HepG2 (cell line): Measurements from ENCODE around the gene TMEFF1. TPM values are rescaled to one million over a fixed set of nuclear protein-coding genes. Genes with fewer than 3 reads are reported as not detected.

Experiments used
- ATAC-seq: fragments of 200-7000 bp; cut with Tn5 transposase; 3 replicates; pipeline ENCODE4 v1.9.1; 2020; ENCODE audit warnings: mild to moderate bottlenecking, moderate library complexity
- BruUV-seq: library from RNA; stranded (reverse); fragments of 400-500 nt; replicated peaks from 2 replicates; lab custom pipeline; 2021; lab: Mats Ljungman, UMichigan
- CTCF ChIA-PET: fragments of 300-600 bp; formaldehyde crosslinking; extraction: SDS; loops from one replicate; lab custom pipeline; 2021; ENCODE audit warnings: low total read pairs, inconsistent platforms, low intra/inter-chr PET ratio; lab: Yijun Ruan, JAX
- POLR2A ChIA-PET: fragments of 350-600 bp; sonication (Branson Sonifier 250); formaldehyde crosslinking; loops from one replicate; lab custom pipeline; 2020; ENCODE audit warnings: antibody characterized with exemption, inconsistent platforms; lab: Yijun Ruan, JAX
- DNase-seq: peaks from one replicate; pipeline ENCODE4 v3.0.0-alpha.2; 2015; ENCODE audit warnings: low spot score
- FAIRE-seq: peaks from 3 replicates; lab custom pipeline; 2011; peaks lifted over from hg19 to GRCh38; lab: Jason Lieb, UNC
- H2AFZ ChIP-seq: one replicate; pipeline ENCODE4 v1.6.1; 2011; ENCODE audit warnings: low read length, inconsistent platforms
- H3K27ac ChIP-seq: fragments of 300-600 bp; 3 replicates; pipeline ENCODE4 v1.8.0; 2011; ENCODE audit warnings: mixed run types, mild to moderate bottlenecking, mixed read lengths, low read length, inconsistent platforms; ENCODE audit not compliant: insufficient read depth; ENCODE audit errors: extremely low read length
- H3K27me3 ChIP-seq, 2 experiments: fragments of 200-600 bp in 1 of 2; 2 replicates in 1 of 2; 3 replicates in 1 of 2; pipeline versions ENCODE4 v1.6.0 to v1.8.0; 2011; ENCODE audit warnings: low read length in 2 of 2, mild to moderate bottlenecking in 2 of 2, moderate library complexity in 2 of 2, inconsistent platforms in 1 of 2; ENCODE audit not compliant: insufficient read depth in 2 of 2, control insufficient read depth in 1 of 2
- H3K36me3 ChIP-seq, 2 experiments: fragments of 200-600 bp in 1 of 2; replicated peaks in 1 of 2; 2 replicates in 1 of 2; 3 replicates in 1 of 2; pipeline versions ENCODE4 v1.5.1 to v1.8.0; 2011; ENCODE audit warnings: low read length in 2 of 2, inconsistent platforms in 1 of 2; ENCODE audit not compliant: insufficient read depth in 2 of 2, control insufficient read depth in 1 of 2
- H3K4me1 ChIP-seq: 2 replicates; pipeline ENCODE4 v1.5.1; 2012; ENCODE audit warnings: low read length, inconsistent platforms; ENCODE audit not compliant: insufficient read depth
- H3K4me2 ChIP-seq: 2 replicates; pipeline ENCODE4 v1.6.0; 2011; ENCODE audit warnings: low read depth, low read length, inconsistent platforms
- H3K4me3 ChIP-seq, 3 experiments: fragments of 200-600 bp in 1 of 3; sonication (generic), shearing (Covaris generic) in 1 of 3; replicated peaks in 1 of 3; 2 replicates each; pipeline ENCODE4 v1.5.1; 2011 to 2016; ENCODE audit warnings: low read length in 3 of 3, inconsistent platforms in 2 of 3, low read depth in 2 of 3, mild to moderate bottlenecking in 2 of 3, control low read depth in 1 of 3, mixed read lengths in 1 of 3; ENCODE audit not compliant: insufficient read depth in 1 of 3
- H3K79me2 ChIP-seq: one replicate; pipeline ENCODE4 v1.6.1; 2011; ENCODE audit warnings: low read length, inconsistent platforms; ENCODE audit not compliant: insufficient read depth
- H3K9ac ChIP-seq: 2 replicates; pipeline ENCODE4 v1.6.0; 2011; ENCODE audit warnings: mild to moderate bottlenecking, low read depth, low read length, inconsistent platforms; ENCODE audit not compliant: insufficient read depth
- H3K9me3 ChIP-seq: 2 replicates; pipeline ENCODE4 v1.5.1; 2012; ENCODE audit warnings: mild to moderate bottlenecking, low read length
- H4K20me1 ChIP-seq: 2 replicates; pipeline ENCODE4 v1.6.0; 2011; ENCODE audit warnings: inconsistent platforms, mild to moderate bottlenecking, low read length, moderate library complexity; ENCODE audit not compliant: insufficient read depth
- CEBPB ChIP-seq: IDR thresholded peaks from 2 replicates; pipeline ENCODE4 v1.6.1; 2011; ENCODE audit warnings: low read depth, low read length, improper control_type of control experiment, borderline replicate concordance
- CEBPG ChIP-seq: IDR thresholded peaks from 2 replicates; pipeline ENCODE4 v1.6.1; 2016
- CREB1 ChIP-seq, 2 experiments: fragments of 450-650 bp in 1 of 2; IDR thresholded peaks; 2 replicates each; pipeline ENCODE4 v1.6.1; 2016 to 2017; ENCODE audit warnings: control low read depth in 1 of 2, mild to moderate bottlenecking in 1 of 2, missing compliant biosample characterization in 1 of 2, missing genetic modification characterization in 1 of 2
- GATAD2A ChIP-seq: IDR thresholded peaks from 2 replicates; pipeline ENCODE4 v1.6.1; 2016
- HNRNPL ChIP-seq: fragments of 200-400 bp; formaldehyde crosslinking; IDR thresholded peaks from 2 replicates; pipeline ENCODE4 v1.6.1; 2017; ENCODE audit warnings: mild to moderate bottlenecking, low read depth, low read length
- MIER2 ChIP-seq: IDR thresholded peaks from 2 replicates; pipeline ENCODE4 v1.6.1; 2016; ENCODE audit warnings: missing biosample characterization, missing genetic modification reagents
- MIER3 ChIP-seq: IDR thresholded peaks from 2 replicates; pipeline ENCODE4 v1.6.1; 2016; ENCODE audit warnings: missing compliant biosample characterization, borderline replicate concordance
- NAIF1 ChIP-seq: sonication (generic); formaldehyde crosslinking; IDR thresholded peaks from 2 replicates; pipeline ENCODE4 v1.5.0; 2020; ENCODE audit warnings: mild to moderate bottlenecking, missing genetic modification reagents, borderline replicate concordance
- NFIC ChIP-seq: IDR thresholded peaks from 2 replicates; pipeline ENCODE4 v1.6.1; 2012; ENCODE audit warnings: mild to moderate bottlenecking, low read length, inconsistent platforms
- NFKBIZ ChIP-seq: IDR thresholded peaks from 2 replicates; pipeline ENCODE4 v1.6.1; 2018; ENCODE audit warnings: missing genetic modification reagents, missing compliant biosample characterization
- RAD21 ChIP-seq: fragments of 450-650 bp; formaldehyde crosslinking; IDR thresholded peaks from 2 replicates; pipeline ENCODE4 v1.5.0; 2020; ENCODE audit warnings: mild to moderate bottlenecking
- SMC3 ChIP-seq: IDR thresholded peaks from 2 replicates; pipeline ENCODE4 v1.6.1; 2011; ENCODE audit warnings: low read length, improper control_type of control experiment
- SNRNP70 ChIP-seq: fragments of 200-400 bp; formaldehyde crosslinking; IDR thresholded peaks from 2 replicates; pipeline ENCODE4 v1.6.1; 2017; ENCODE audit warnings: mild to moderate bottlenecking, low read depth, low read length, moderate library complexity
- STAG1 ChIP-seq: sonication (generic); formaldehyde crosslinking; IDR thresholded peaks from 2 replicates; pipeline ENCODE4 v1.4.0; 2020; ENCODE audit warnings: missing genetic modification reagents
- TEAD3 ChIP-seq: optimal IDR thresholded peaks from 2 replicates; pipeline ENCODE3; 2016; ENCODE audit warnings: borderline replicate concordance
- TOPORS ChIP-seq: sonication (generic); formaldehyde crosslinking; IDR thresholded peaks from 2 replicates; pipeline ENCODE4 v1.8.0; 2023; ENCODE audit warnings: mild to moderate bottlenecking, missing genetic modification reagents
- ZNF253 ChIP-seq: sonication (generic); formaldehyde crosslinking; IDR thresholded peaks from 2 replicates; pipeline ENCODE4 v1.8.0; 2022; ENCODE audit warnings: mild to moderate bottlenecking, missing genetic modification reagents, borderline replicate concordance
- ZNF292 ChIP-seq: sonication (generic); formaldehyde crosslinking; IDR thresholded peaks from 2 replicates; pipeline ENCODE4 v1.8.1; 2022; ENCODE audit warnings: mild to moderate bottlenecking, low read depth, missing genetic modification reagents, borderline replicate concordance
- ZNF569 ChIP-seq: sonication (generic); formaldehyde crosslinking; IDR thresholded peaks from 2 replicates; pipeline ENCODE4 v1.5.0; 2020; ENCODE audit warnings: mild to moderate bottlenecking, missing genetic modification reagents, moderate library complexity, borderline replicate concordance
- WGBS: methylation state at CpG from one replicate; pipeline ENCODE4 v1.1.6; 2017; ENCODE audit warnings: low lambda C conversion rate; 5-methylcytosine and 5-hydroxymethylcytosine counted together
- in situ Hi-C: cut with HindIII; loops from 2 replicates; pipeline ENCODE4 v1.10.0; 2017; ENCODE audit warnings: low pct_unique_long_range_greater_than_20kb; ENCODE audit not compliant: extremely low pct_ligation_motif_present
- intact Hi-C: fragments of 100-400 bp; cut with micrococcal nuclease; formaldehyde crosslinking; loops from one replicate; pipeline ENCODE4 v1.10.0; 2022; ENCODE audit not compliant: unreplicated experiment
- polyA plus RNA-seq, 8 experiments: library from polyadenylated mRNA; depleted of rRNA in 3 of 8; stranded (reverse) in 7 of 8; unstranded in 1 of 8; fragments of >200 nt; fragmentation: Illumina TruSeq in 4 of 8; extraction: Trizol in 4 of 8; gene quantifications; 2 replicates each; pipeline versions ENCODE4 v1.2.1 to v1.2.3, GENCODE V29; 2011 to 2016; ENCODE audit warnings: low read depth in 4 of 8, missing spikeins in 1 of 8, mixed read lengths in 1 of 8; ENCODE audit not compliant: insufficient read depth in 1 of 8
- total RNA-seq, 5 experiments: library from RNA; depleted of rRNA; stranded (reverse); fragments of >200 nt; fragmentation: Illumina TruSeq; extraction: Trizol; gene quantifications; 2 replicates each; pipeline ENCODE4 v1.2.3, GENCODE V29; 2016; ENCODE audit warnings: low read depth in 1 of 5
- TF ChIP-seq, protein P1 (sequence below): sonication (generic); formaldehyde crosslinking; IDR thresholded peaks from 2 replicates; pipeline ENCODE4 v1.5.1; 2020; ENCODE audit warnings: mild to moderate bottlenecking, missing genetic modification reagents
- TF ChIP-seq, protein P2 (sequence below): sonication (generic); formaldehyde crosslinking; IDR thresholded peaks from 2 replicates; pipeline ENCODE4 v1.8.0; 2022; ENCODE audit warnings: mild to moderate bottlenecking, missing genetic modification reagents, moderate library complexity

Gene TMEFF1
- total and polyA plus RNA-seq, 2 of the 13 experiments (the other 11 are each of a cell fraction or from before 2014, with no cell fraction given) = 0.87 to 1.9 TPM

DNA sequence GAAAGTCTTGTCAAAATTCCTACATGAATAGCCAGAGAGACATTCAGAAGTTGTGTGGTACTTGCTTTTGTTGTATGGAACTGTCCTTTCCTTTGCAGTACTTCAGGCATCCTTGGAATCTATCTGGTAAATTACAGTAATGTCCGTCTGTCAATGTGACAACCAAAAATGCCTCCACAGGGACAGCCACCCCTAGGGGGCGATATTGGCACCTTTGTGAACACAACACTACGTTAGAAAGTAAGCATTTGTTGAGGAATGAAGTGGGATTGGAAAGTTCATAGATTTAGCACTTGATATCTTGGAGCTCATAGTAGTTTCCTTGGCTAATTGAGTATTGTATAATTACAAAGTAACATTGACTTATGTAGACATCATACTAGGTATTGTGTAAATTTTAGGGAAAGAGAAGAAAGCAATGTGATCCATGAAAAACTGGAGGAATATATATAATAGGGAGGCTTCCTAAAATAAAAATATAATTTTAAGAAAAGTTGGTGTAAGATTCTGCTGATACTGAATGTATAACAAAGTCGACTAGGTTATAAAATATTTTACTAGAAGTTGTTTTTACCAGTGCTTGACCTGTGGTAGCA lies 32.7 kb downstream of the TMEFF1 start:
- H3K4me1 ChIP-seq = no peaks in the 10 kb centered on the region
- ChIA-PET POLR2A (no interaction called here), CTCF (interaction anchor here (0.8 kb wide), 1 partner anchor 90 kb away, joined by 3 read pairs; no protein-coding TSS in a partner anchor)
- DNase-seq (peak; percentile 67), ATAC-seq (peak; percentile 87), FAIRE-seq (peak; percentile 90)
- no peaks in the 10 kb centered on the region for H4K20me1 ChIP-seq
- H3K27me3 ChIP-seq = no peaks in the 10 kb centered on the region
- H2AFZ ChIP-seq = no peak overlapping the region
- no peak overlapping the region for H3K4me2 ChIP-seq
- H3K27ac ChIP-seq = no peak overlapping the region
- no peak overlapping the region for H3K4me3 ChIP-seq
- no peaks in the 10 kb centered on the region for H3K36me3 ChIP-seq
- intact Hi-C loops = loop anchor here (1.0 kb wide), 1 partner anchor 90 kb away; no protein-coding TSS in a partner anchor
- H3K9me3 ChIP-seq = no peaks in the 10 kb centered on the region
- H3K79me2 ChIP-seq = no peaks in the 10 kb centered on the region
- no TSS peak for BruUV-seq
- in situ Hi-C loops = loop anchor here (5.0 kb wide), 1 partner anchor 87 kb away; no protein-coding TSS in a partner anchor
- 4% methylated on average over 4 of the region's 4 CpGs for WGBS
- H3K9ac ChIP-seq = no peak overlapping the region
- TF ChIP-seq HNRNPL (no peak), CREB1 (IDR thresholded peaks at IDR 0.05) (no peak), CREB1 (CRISPR knock-in tag; IDR thresholded peaks at IDR 0.05) (no peak), TOPORS (CRISPR knock-in tag) (no peak), SMC3 (peak; percentile 49; the same call in 1 of the 2 replicates), NFKBIZ (CRISPR knock-in tag) (no peak), GATAD2A (CRISPR knock-in tag) (peak; percentile 39), MIER3 (CRISPR knock-in tag) (0 out of 2 replicates have a peak, but pooled peaks have one; percentile 20), TEAD3 (CRISPR knock-in tag) (peak; percentile 59), NAIF1 (CRISPR knock-in tag) (0 out of 2 replicates have a peak, but pooled peaks have one; percentile 29), CEBPB (no peak), ZNF253 (CRISPR knock-in tag) (no peak), ZNF569 (CRISPR knock-in tag) (no peak), SNRNP70 (no peak), CEBPG (CRISPR knock-in tag) (0 out of 2 replicates have a peak, but pooled peaks have one; percentile 19), MIER2 (CRISPR knock-in tag) (0 out of 2 replicates have a peak, but pooled peaks have one; percentile 22), STAG1 (CRISPR knock-in tag) (peak; percentile 61), RAD21 (CRISPR knock-in tag) (peak; percentile 31; the same call in 1 of the 2 replicates), ZNF292 (CRISPR knock-in tag) (no peak), NFIC (no peak)
- TF ChIP-seq, protein P1, sequence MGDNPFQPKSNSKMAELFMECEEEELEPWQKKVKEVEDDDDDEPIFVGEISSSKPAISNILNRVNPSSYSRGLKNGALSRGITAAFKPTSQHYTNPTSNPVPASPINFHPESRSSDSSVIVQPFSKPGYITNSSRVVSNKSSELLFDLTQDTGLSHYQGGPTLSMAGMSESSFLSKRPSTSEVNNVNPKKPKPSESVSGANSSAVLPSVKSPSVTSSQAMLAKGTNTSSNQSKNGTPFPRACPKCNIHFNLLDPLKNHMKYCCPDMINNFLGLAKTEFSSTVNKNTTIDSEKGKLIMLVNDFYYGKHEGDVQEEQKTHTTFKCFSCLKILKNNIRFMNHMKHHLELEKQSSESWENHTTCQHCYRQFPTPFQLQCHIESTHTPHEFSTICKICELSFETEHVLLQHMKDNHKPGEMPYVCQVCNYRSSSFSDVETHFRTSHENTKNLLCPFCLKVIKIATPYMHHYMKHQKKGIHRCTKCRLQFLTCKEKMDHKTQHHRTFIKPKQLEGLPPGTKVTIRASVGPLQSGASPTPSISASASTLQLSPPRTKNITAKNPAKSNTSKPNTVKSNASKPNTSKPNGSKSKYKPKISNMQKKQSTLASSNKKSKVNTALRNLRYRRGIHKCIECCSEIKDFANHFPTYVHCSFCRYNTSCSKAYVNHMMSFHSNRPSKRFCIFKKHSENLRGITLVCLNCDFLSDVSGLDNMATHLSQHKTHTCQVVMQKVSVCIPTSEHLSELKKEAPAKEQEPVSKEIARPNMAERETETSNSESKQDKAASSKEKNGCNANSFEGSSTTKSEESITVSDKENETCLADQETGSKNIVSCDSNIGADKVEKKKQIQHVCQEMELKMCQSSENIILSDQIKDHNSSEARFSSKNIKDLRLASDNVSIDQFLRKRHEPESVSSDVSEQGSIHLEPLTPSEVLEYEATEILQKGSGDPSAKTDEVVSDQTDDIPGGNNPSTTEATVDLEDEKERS = no peak
- TF ChIP-seq, protein P2, sequence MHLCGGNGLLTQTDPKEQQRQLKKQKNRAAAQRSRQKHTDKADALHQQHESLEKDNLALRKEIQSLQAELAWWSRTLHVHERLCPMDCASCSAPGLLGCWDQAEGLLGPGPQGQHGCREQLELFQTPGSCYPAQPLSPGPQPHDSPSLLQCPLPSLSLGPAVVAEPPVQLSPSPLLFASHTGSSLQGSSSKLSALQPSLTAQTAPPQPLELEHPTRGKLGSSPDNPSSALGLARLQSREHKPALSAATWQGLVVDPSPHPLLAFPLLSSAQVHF (CRISPR knock-in tag) = no peak
